IMR-90 (cell line): ENCODE results near the gene FAM89B. TPM values are rescaled to one million over a fixed set of nuclear protein-coding genes. Genes with fewer than 3 reads are reported as not detected.
A peak's percentile ranks its signal among the peaks of the same experiment; 100 is the strongest.

ENCODE experiments used
- ATAC-seq: fragments of 200-7000 bp; cut with Tn5 transposase; 2 replicates; pipeline ENCODE4 v1.9.1; 2020; ENCODE audit warnings: low read depth, mild to moderate bottlenecking, moderate library complexity
- BruUV-seq: library from RNA; stranded (reverse); fragments of 400-500 nt; replicated peaks from 2 replicates; lab custom pipeline; 2021; lab: Mats Ljungman, UMichigan
- CTCF ChIA-PET: fragments of 300-600 bp; formaldehyde crosslinking; extraction: SDS; loops from one replicate; lab custom pipeline; 2021; ENCODE audit warnings: antibody characterized with exemption; lab: Yijun Ruan, JAX
- POLR2A ChIA-PET: fragments of 300-600 bp; sonication (Branson Sonifier 250); formaldehyde crosslinking; loops from one replicate; lab custom pipeline; 2022; ENCODE audit warnings: antibody characterized with exemption; ENCODE audit not compliant: unreplicated experiment; lab: Charles Lee
- DNase-seq: peaks from one replicate; pipeline ENCODE4 v3.0.0; 2013
- H2AFZ ChIP-seq: replicated peaks from 2 replicates; pipeline ENCODE3; 2013; ENCODE audit warnings: low read length, mild to moderate bottlenecking; ENCODE audit not compliant: poor library complexity
- H2AK5ac ChIP-seq: 2 replicates; pipeline ENCODE4 v1.6.1; 2013; ENCODE audit warnings: low read depth, low read length, inconsistent platforms
- H2AK9ac ChIP-seq: replicated peaks from 2 replicates; pipeline ENCODE3; 2013; ENCODE audit warnings: mild to moderate bottlenecking, low read depth, low read length, moderate library complexity; ENCODE audit not compliant: poor library complexity
- H2BK120ac ChIP-seq: 2 replicates; pipeline ENCODE4 v1.6.1; 2013; ENCODE audit warnings: low read depth, low read length, inconsistent platforms
- H2BK15ac ChIP-seq: 3 replicates; pipeline ENCODE4 v1.6.1; 2013; ENCODE audit warnings: low read depth, low read length, inconsistent platforms
- H2BK20ac ChIP-seq: 2 replicates; pipeline ENCODE4 v1.6.1; 2013; ENCODE audit warnings: low read depth, mild to moderate bottlenecking, inconsistent platforms, low read length, moderate library complexity
- H2BK5ac ChIP-seq: 2 replicates; pipeline ENCODE4 v1.6.1; 2013; ENCODE audit warnings: mild to moderate bottlenecking, low read depth, low read length, inconsistent platforms; ENCODE audit not compliant: poor library complexity, severe bottlenecking
- H3K14ac ChIP-seq: replicated peaks from 2 replicates; pipeline ENCODE4 v1.6.1; 2013; ENCODE audit warnings: low read depth, low read length, inconsistent platforms
- H3K18ac ChIP-seq: 2 replicates; pipeline ENCODE4 v1.6.1; 2013; ENCODE audit warnings: low read depth, low read length, control low read depth
- H3K23ac ChIP-seq: 2 replicates; pipeline ENCODE4 v1.6.1; 2013; ENCODE audit warnings: low read depth, low read length, inconsistent platforms
- H3K27ac ChIP-seq: 2 replicates; pipeline ENCODE4 v1.5.1; 2013; ENCODE audit warnings: mild to moderate bottlenecking, control low read depth, low read length; ENCODE audit not compliant: insufficient read depth
- H3K27me3 ChIP-seq: 2 replicates; pipeline ENCODE4 v1.6.1; 2013; ENCODE audit warnings: low read length; ENCODE audit not compliant: control insufficient read depth, insufficient read depth
- H3K36me3 ChIP-seq: 2 replicates; pipeline ENCODE4 v1.6.1; 2013; ENCODE audit warnings: low read length, mixed read lengths; ENCODE audit not compliant: control insufficient read depth, insufficient read depth
- H3K4ac ChIP-seq: 2 replicates; pipeline ENCODE4 v1.6.1; 2013; ENCODE audit warnings: low read depth, low read length, inconsistent platforms
- H3K4me1 ChIP-seq: 2 replicates; pipeline ENCODE4 v1.6.1; 2013; ENCODE audit warnings: low read length, mixed read lengths; ENCODE audit not compliant: control insufficient read depth, insufficient read depth
- H3K4me2 ChIP-seq: 2 replicates; pipeline ENCODE4 v1.6.1; 2013; ENCODE audit warnings: low read depth, mild to moderate bottlenecking, control low read depth, low read length, moderate library complexity
- H3K4me3 ChIP-seq: 2 replicates; pipeline ENCODE4 v1.5.1; 2013; ENCODE audit warnings: low read depth, mild to moderate bottlenecking, control low read depth, low read length, moderate library complexity; ENCODE audit not compliant: insufficient read depth
- H3K56ac ChIP-seq: 2 replicates; pipeline ENCODE4 v1.6.1; 2013; ENCODE audit warnings: low read length, inconsistent platforms; ENCODE audit not compliant: insufficient read depth; ENCODE audit errors: extremely low read depth
- H3K79me1 ChIP-seq, 2 experiments: 2 replicates each; pipeline ENCODE4 v1.6.1; 2013; ENCODE audit warnings: low read length in 2 of 2, inconsistent platforms in 1 of 2, low read depth in 1 of 2
- H3K9ac ChIP-seq: 2 replicates; pipeline ENCODE4 v1.6.1; 2013; ENCODE audit warnings: low read depth, low read length, control low read depth
- H3K9me1 ChIP-seq: 2 replicates; pipeline ENCODE4 v1.6.1; 2013; ENCODE audit warnings: low read length, inconsistent platforms; ENCODE audit not compliant: insufficient read depth
- H3K9me3 ChIP-seq: 2 replicates; pipeline ENCODE4 v1.6.1; 2013; ENCODE audit warnings: low read length; ENCODE audit not compliant: control insufficient read depth, insufficient read depth
- H4K20me1 ChIP-seq: 2 replicates; pipeline ENCODE4 v1.6.1; 2013; ENCODE audit warnings: low read length, inconsistent platforms; ENCODE audit not compliant: insufficient read depth
- H4K5ac ChIP-seq: 2 replicates; pipeline ENCODE4 v1.6.1; 2013; ENCODE audit warnings: mild to moderate bottlenecking, low read depth, low read length, control low read depth
- H4K8ac ChIP-seq, 2 experiments: 2 replicates each; pipeline ENCODE4 v1.6.1; 2013; ENCODE audit warnings: low read depth in 2 of 2, low read length in 2 of 2, control low read depth in 1 of 2, inconsistent platforms in 1 of 2
- H4K91ac ChIP-seq: 2 replicates; pipeline ENCODE4 v1.6.1; 2013; ENCODE audit warnings: low read depth, low read length, inconsistent platforms; ENCODE audit not compliant: insufficient read depth
- BHLHE40 ChIP-seq: fragments of 150-350 bp; IDR thresholded peaks from 2 replicates; pipeline ENCODE4 v1.6.1; 2016; ENCODE audit warnings: mild to moderate bottlenecking, low read depth, low read length
- FOS ChIP-seq: fragments of 150-350 bp; IDR thresholded peaks from 2 replicates; pipeline ENCODE4 v1.6.1; 2016; ENCODE audit warnings: low read depth, low read length
- RCOR1 ChIP-seq: IDR thresholded peaks from 2 replicates; pipeline ENCODE4 v1.6.1; 2012; ENCODE audit warnings: mild to moderate bottlenecking, low read length, improper control_type of control experiment; ENCODE audit not compliant: insufficient replicate concordance
- WGBS, 2 experiments: methylation state at CpG; one replicate each; pipeline versions ENCODE4 v1.1.5 to v1.1.7; 2013; ENCODE audit warnings: missing lambda C conversion rate in 2 of 2; ENCODE audit not compliant: insufficient read length in 1 of 2; ENCODE audit errors: extremely low coverage in 2 of 2; 5-methylcytosine and 5-hydroxymethylcytosine counted together
- dilution Hi-C: fragments of 300-500 bp; cut with HindIII; formaldehyde crosslinking; loops from one replicate; pipeline ENCODE4 v1.14.3; 2018; ENCODE audit warnings: low sequenced_read_pairs; ENCODE audit not compliant: unreplicated experiment
- in situ Hi-C: fragments of 300-500 bp; cut with MboI; formaldehyde crosslinking; loops from 3 replicates; pipeline ENCODE4 v1.14.3; 2019; ENCODE audit warnings: low sequenced_read_pairs, inconsistent platforms, mixed read lengths
- intact Hi-C: fragments of 100-400 bp; cut with micrococcal nuclease; formaldehyde crosslinking; loops from 2 replicates; pipeline ENCODE4 v1.10.0; 2022
- polyA plus RNA-seq, 3 experiments: library from polyadenylated mRNA; depleted of rRNA; stranded (reverse); fragments of >200 nt; gene quantifications; 2 replicates each; pipeline ENCODE4 v1.2.3, GENCODE V29; 2012; ENCODE audit warnings: low replicate concordance in 1 of 3
- total RNA-seq: library from RNA; depleted of rRNA; stranded (reverse); fragments of >200 nt; gene quantifications from 2 replicates; pipeline ENCODE4 v1.2.3, GENCODE V29; 2012

Gene FAM89B
- total and polyA plus RNA-seq, 2 of the 4 experiments (the other 2 are of a cell fraction), result 12.0 to 65.5 TPM

DNA sequence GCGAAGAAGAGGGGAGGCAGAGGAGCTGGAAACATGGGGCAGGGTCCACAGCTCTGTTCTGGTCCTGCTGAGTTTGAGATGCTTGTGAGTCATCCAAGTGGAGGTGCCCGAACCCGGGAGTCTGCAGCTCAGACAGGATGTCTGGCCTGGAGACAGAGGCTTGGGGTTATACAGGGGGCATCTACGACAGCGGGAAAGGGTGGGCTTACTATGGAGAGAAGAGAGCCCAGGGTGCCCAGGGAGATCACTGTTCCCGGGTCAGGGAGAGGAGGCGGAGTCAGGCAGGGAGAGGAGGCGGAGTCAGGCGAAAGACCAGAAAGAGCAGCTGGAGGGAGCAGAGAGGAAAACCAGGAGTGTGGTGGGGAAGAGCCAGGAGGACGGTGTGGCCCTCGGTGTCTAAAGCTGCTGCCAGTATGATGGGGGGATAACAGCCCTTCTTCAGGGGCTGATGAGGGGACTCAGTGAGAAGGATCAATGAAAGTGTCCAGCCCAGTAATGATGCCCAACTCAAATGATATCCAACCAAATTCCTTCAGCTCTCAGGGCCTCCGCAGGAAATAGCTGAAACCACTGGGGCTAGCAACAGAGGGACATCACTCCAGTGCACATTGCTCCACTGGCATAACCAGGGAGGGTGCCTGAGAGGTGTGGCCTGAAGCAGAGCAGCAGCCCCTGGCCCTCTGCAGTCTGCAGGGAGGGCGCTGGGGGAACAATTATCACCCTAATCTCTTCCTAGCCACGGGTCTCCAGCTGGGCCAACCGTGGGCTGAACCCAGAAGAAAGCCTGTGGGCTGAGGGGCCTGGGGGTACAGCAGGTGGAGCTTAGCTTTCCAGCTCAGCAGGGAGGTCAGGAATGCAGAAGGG lies 11.6 kb upstream of the FAM89B start:
- in situ Hi-C loops, result no loop called here
- H2AK5ac ChIP-seq, result peak overlapping the region; percentile 64; the same call in 1 of the 2 replicates
- peak overlapping the region; percentile 73; the same call in 1 of the 2 replicates for H3K23ac ChIP-seq
- TF ChIP-seq RCOR1 (no peak), FOS (peak; percentile 29; the same call in 1 of the 2 replicates), BHLHE40 (no peak)
- peak overlapping the region; percentile 33; the same call in 1 of the 2 replicates for H3K18ac ChIP-seq
- peak overlapping the region; percentile 73 for H2BK120ac ChIP-seq
- H3K56ac ChIP-seq, result no peak overlapping the region
- peak overlapping the region; percentile 91 for H2AFZ ChIP-seq
- POLR2A ChIA-PET, result interaction anchor here (0.6 kb wide), 1 partner anchor 53 kb away, joined by 7 read pairs; no protein-coding TSS in a partner anchor
- dilution Hi-C loops, result no loop called here
- ATAC-seq (peak; percentile 22), DNase-seq (peak; percentile 66)
- no peak overlapping the region for H3K9ac ChIP-seq
- peak overlapping the region; percentile 29 for H2AK9ac ChIP-seq
- intact Hi-C loops, result no loop called here
- H3K4me2 ChIP-seq, result peak overlapping the region; percentile 7; the same call in 1 of the 2 replicates
- peak overlapping the region; percentile 85 for H3K4ac ChIP-seq
- H4K8ac ChIP-seq, result peak overlapping the region; percentile 52 to 93; a peak in 3 of 4 replicates
- H3K4me3 ChIP-seq, result no peak overlapping the region
- H4K91ac ChIP-seq, result peak overlapping the region; percentile 16; the same call in 1 of the 2 replicates
- peaks cover 3 to 25% of the 10 kb centered on the region in 2 experiments; a peak in 2 of 4 replicates for H3K79me1 ChIP-seq
- H3K14ac ChIP-seq, result peak overlapping the region; percentile 88
- peak overlapping the region; percentile 66; the same call in 1 of the 3 replicates for H2BK15ac ChIP-seq
- H4K5ac ChIP-seq, result peak overlapping the region; percentile 54
- H2BK20ac ChIP-seq, result peak overlapping the region; percentile 75
- H3K9me1 ChIP-seq, result peaks cover 19% of the 10 kb centered on the region
- no peaks in the 10 kb centered on the region for H4K20me1 ChIP-seq
- peak overlapping the region; percentile 20 for H3K27ac ChIP-seq
- no peaks in the 10 kb centered on the region for H3K36me3 ChIP-seq
- BruUV-seq, result no TSS peak
- WGBS, 2 experiments, result 3% methylated on average over 7 of the region's 15 CpGs; no CpG with 5 or more reads in 1 of the 2 experiments
- H3K27me3 ChIP-seq, result no peaks in the 10 kb centered on the region
- H3K9me3 ChIP-seq, result no peaks in the 10 kb centered on the region
- H2BK5ac ChIP-seq, result peak overlapping the region; percentile 50
- peaks cover 33% of the 10 kb centered on the region for H3K4me1 ChIP-seq
- CTCF ChIA-PET, result no interaction called here
